Measurements from ENCODE around the gene FADS3. TPM values are rescaled to one million over a fixed set of nuclear protein-coding genes. Genes with fewer than 3 reads are reported as not detected.

FADS3 gene
- total RNA-seq, 5 donors from 2014 or later (not counting 1 experiment from before 2014, with no cell fraction given) = 6.5 to 17.1 (median 10.5) TPM

DNA sequence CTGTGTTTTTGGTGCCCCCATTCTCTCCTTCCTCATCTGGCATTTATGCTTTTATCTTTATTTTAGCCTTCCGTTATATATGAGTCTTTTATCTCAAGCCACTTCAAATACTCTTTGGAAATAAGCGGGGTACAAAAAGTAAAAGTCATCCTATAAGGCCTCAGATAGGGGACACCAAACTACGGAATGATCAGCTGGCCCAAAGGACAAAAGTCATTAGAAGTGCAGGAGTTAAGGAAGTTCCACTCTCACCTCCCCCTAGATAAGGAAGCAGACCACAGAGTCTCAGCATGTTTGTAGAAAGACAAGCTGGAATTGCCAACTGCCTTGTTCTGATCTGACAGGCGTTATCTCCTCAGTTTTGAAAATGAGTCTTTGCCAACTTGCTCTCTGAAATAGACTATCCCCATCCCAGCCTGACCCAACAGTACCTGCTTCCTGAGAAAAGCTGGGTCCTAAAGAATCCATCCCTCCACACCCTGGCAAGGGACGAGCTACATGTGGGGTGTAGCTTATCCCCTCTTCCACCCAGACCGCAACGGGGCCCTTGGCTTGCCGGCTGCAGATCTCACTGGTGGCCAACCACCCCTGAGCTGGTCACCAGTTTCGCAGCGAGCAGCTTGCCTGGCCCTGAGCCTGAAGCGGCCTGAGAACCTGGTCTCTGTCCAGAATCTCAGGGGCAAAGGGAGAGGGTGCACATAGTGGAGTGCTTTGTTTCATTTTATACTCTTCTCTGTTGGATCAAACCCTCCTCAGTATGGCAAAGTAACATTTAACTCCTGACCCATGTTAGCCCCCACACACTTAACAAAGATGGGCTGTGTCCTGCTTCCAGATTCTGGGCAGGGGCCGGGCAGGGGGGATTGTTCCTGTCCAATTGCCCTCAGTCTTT is 49.5 kb downstream of the FADS3 start:
- peaks cover 2 to 4% of the 10 kb centered on the region in 2 donors for H3K36me3 ChIP-seq (ENCODE audit: control insufficient read depth in 2 of 2, extremely low read depth in 1 of 2, insufficient read depth in 1 of 2, low read length in 1 of 2)
- no peak for DNase-seq
- no peak overlapping the region for H3K4me3 ChIP-seq (ENCODE audit: control insufficient read depth in 1 of 2, extremely low read depth in 1 of 2, low read length in 1 of 2)
- no peak for ATAC-seq (replicated peaks in 1 of 4)
- CTCF ChIA-PET = interaction anchor here in 1 of 2 donors (0.7 kb wide), 1 partner anchor 218 kb away, joined by 3 read pairs; no protein-coding TSS in a partner anchor
- Mint-ChIP-seq H3K27ac (no peak overlapping the region), H3K4me3 (no peak overlapping the region), H3K27me3 (no peaks in the 10 kb centered on the region), H3K36me3 (no peaks in the 10 kb centered on the region), H3K9me3 (no peaks in the 10 kb centered on the region), H3K4me1 (no peaks in the 10 kb centered on the region)
- no peaks in the 10 kb centered on the region for H3K4me1 ChIP-seq (ENCODE audit: control insufficient read depth in 1 of 2, extremely low read depth in 1 of 2, insufficient read depth in 2 of 2, low read length in 2 of 2)
- H3K9me3 ChIP-seq = no peaks in the 10 kb centered on the region
- H3K27ac ChIP-seq (ENCODE audit: low read length) = no peak overlapping the region
- 93% methylated on average over 2 of the region's 12 CpGs for WGBS (ENCODE audit: insufficient coverage)
- POLR2A ChIA-PET = no interaction called here
- peaks cover 0 to 7% of the 10 kb centered on the region in 2 experiments for H3K27me3 ChIP-seq (replicated peaks in 1 of 2; ENCODE audit: control insufficient read depth in 2 of 2, extremely low read depth in 1 of 2, insufficient read depth in 2 of 2, low read length in 1 of 2)

DNA sequence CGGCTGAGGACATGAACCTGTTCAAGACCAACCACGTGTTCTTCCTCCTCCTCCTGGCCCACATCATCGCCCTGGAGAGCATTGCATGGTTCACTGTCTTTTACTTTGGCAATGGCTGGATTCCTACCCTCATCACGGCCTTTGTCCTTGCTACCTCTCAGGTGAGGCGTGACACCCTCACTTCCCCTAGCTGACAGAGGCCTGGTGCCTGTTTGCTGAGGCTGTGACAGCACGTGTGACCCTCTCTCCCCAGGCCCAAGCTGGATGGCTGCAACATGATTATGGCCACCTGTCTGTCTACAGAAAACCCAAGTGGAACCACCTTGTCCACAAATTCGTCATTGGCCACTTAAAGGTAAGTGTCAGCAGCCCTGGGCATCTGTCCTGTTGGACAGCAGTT is 51.0 kb downstream of the FADS3 start:
- Mint-ChIP-seq H3K27ac (no peak overlapping the region), H3K4me1 (peaks cover 1 to 5% (median 5%) of the 10 kb centered on the region in 3 donors), H3K27me3 (no peaks in the 10 kb centered on the region), H3K4me3 (no peak overlapping the region), H3K36me3 (no peaks in the 10 kb centered on the region), H3K9me3 (no peaks in the 10 kb centered on the region)
- Histone ChIP-seq H3K9me3 (no peaks in the 10 kb centered on the region), H3K27ac (ENCODE audit: low read length) (no peak overlapping the region), H3K4me1 (ENCODE audit: control insufficient read depth in 1 of 2, extremely low read depth in 1 of 2, insufficient read depth in 2 of 2, low read length in 2 of 2) (peaks cover 0 to 3% of the 10 kb centered on the region in 2 experiments), H3K36me3 (ENCODE audit: control insufficient read depth in 2 of 2, extremely low read depth in 1 of 2, insufficient read depth in 1 of 2, low read length in 1 of 2) (peaks cover 2 to 4% of the 10 kb centered on the region in 2 donors), H3K4me3 (ENCODE audit: control insufficient read depth in 1 of 2, extremely low read depth in 1 of 2, low read length in 1 of 2) (no peak overlapping the region), H3K27me3 (replicated peaks in 1 of 2; ENCODE audit: control insufficient read depth in 2 of 2, extremely low read depth in 1 of 2, insufficient read depth in 2 of 2, low read length in 1 of 2) (peaks cover 0 to 10% of the 10 kb centered on the region in 2 experiments)
- DNase-seq (no peak), ATAC-seq (replicated peaks in 1 of 4) (no peak)
- ChIA-PET CTCF (no interaction called here), POLR2A (no interaction called here)
- WGBS (ENCODE audit: insufficient coverage) = 84% methylated on average over 7 of the region's 7 CpGs

DNA sequence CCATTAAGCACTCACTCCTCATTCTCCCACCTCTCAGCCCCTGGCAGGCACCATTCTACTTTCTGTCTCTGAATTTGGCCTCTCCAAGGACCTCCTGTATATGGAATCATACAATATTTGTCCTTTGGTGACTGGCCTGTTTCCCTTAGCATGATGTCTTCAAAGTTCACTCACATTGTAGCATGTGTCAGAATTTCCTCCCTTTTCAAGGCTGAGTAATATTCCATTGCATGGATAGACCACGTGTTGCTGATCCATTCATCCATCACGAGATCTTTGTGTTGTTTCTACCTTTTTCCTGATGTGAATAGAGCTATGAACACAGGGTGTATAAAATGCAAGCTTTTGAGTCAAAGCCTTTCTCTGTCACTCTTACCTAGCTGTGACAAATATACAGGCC is 51.6 kb downstream of the FADS3 start:
- H3K27ac Mint-ChIP-seq = no peak overlapping the region
- CTCF ChIA-PET = no interaction called here

DNA sequence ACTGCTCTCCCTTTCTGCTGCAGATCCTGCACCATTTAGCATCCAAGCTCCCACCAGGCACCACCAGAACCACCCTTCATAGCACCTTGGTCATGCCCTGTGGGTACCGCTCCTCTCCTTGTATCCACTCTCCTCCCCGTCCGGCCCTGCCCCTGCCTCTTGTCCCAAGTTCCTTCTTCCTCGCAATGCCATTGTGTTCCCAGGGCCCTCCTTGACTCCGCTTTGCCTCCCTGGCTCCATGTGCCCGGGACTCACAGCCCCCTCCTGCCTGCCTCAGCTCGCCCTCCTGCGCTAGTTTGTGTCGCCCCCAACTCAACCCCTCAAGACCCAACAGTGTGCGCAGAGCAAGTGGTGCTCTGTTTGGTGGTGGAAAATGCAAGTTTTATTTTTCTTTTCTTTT is 52.4 kb downstream of the FADS3 start:
- ChIA-PET CTCF (no interaction called here), POLR2A (no interaction called here)
- ATAC-seq (replicated peaks in 1 of 4) (no peak), DNase-seq (no peak)
- no peak overlapping the region for H3K4me3 Mint-ChIP-seq
- no peaks in the 10 kb centered on the region for H3K9me3 ChIP-seq
- H3K36me3 Mint-ChIP-seq = no peaks in the 10 kb centered on the region
- no peak overlapping the region for H3K4me3 ChIP-seq (ENCODE audit: control insufficient read depth in 1 of 2, extremely low read depth in 1 of 2, low read length in 1 of 2)
- H3K4me1 Mint-ChIP-seq = peaks cover 13 to 19% (median 17%) of the 10 kb centered on the region in 3 donors
- peaks cover 0 to 16% of the 10 kb centered on the region in 2 experiments for H3K27me3 ChIP-seq (replicated peaks in 1 of 2; ENCODE audit: control insufficient read depth in 2 of 2, extremely low read depth in 1 of 2, insufficient read depth in 2 of 2, low read length in 1 of 2)
- H3K27ac Mint-ChIP-seq = no peak overlapping the region
- H3K27ac ChIP-seq (ENCODE audit: low read length) = no peak overlapping the region
- H3K36me3 ChIP-seq (ENCODE audit: control insufficient read depth in 2 of 2, extremely low read depth in 1 of 2, insufficient read depth in 1 of 2, low read length in 1 of 2) = peaks cover 2 to 4% of the 10 kb centered on the region in 2 donors
- peaks cover 9 to 18% of the 10 kb centered on the region in 2 experiments for H3K4me1 ChIP-seq (ENCODE audit: control insufficient read depth in 1 of 2, extremely low read depth in 1 of 2, insufficient read depth in 2 of 2, low read length in 2 of 2)
- 100% methylated on average over 5 of the region's 10 CpGs for WGBS (ENCODE audit: insufficient coverage)
- H3K9me3 Mint-ChIP-seq = no peaks in the 10 kb centered on the region
- no peaks in the 10 kb centered on the region for H3K27me3 Mint-ChIP-seq

More for the DNA sequence above, 51.6 kb downstream of the FADS3 start:
- Mint-ChIP-seq H3K27me3 (no peaks in the 10 kb centered on the region), H3K9me3 (no peaks in the 10 kb centered on the region), H3K36me3 (no peaks in the 10 kb centered on the region), H3K4me1 (peaks cover 4 to 11% (median 9%) of the 10 kb centered on the region in 3 donors), H3K4me3 (no peak overlapping the region)
- ATAC-seq (replicated peaks in 1 of 4) (no peak), DNase-seq (no peak)
- Histone ChIP-seq H3K27me3 (replicated peaks in 1 of 2; ENCODE audit: control insufficient read depth in 2 of 2, extremely low read depth in 1 of 2, insufficient read depth in 2 of 2, low read length in 1 of 2) (peaks cover 0 to 10% of the 10 kb centered on the region in 2 experiments), H3K27ac (ENCODE audit: low read length) (no peak overlapping the region), H3K4me3 (ENCODE audit: control insufficient read depth in 1 of 2, extremely low read depth in 1 of 2, low read length in 1 of 2) (no peak overlapping the region), H3K36me3 (ENCODE audit: control insufficient read depth in 2 of 2, extremely low read depth in 1 of 2, insufficient read depth in 1 of 2, low read length in 1 of 2) (peaks cover 2 to 4% of the 10 kb centered on the region in 2 donors), H3K4me1 (ENCODE audit: control insufficient read depth in 1 of 2, extremely low read depth in 1 of 2, insufficient read depth in 2 of 2, low read length in 2 of 2) (peaks cover 3 to 10% of the 10 kb centered on the region in 2 experiments), H3K9me3 (no peaks in the 10 kb centered on the region)
- POLR2A ChIA-PET = no interaction called here
- WGBS (ENCODE audit: insufficient coverage) = 100% methylated on average over 1 of the region's 2 CpGs

DNA sequence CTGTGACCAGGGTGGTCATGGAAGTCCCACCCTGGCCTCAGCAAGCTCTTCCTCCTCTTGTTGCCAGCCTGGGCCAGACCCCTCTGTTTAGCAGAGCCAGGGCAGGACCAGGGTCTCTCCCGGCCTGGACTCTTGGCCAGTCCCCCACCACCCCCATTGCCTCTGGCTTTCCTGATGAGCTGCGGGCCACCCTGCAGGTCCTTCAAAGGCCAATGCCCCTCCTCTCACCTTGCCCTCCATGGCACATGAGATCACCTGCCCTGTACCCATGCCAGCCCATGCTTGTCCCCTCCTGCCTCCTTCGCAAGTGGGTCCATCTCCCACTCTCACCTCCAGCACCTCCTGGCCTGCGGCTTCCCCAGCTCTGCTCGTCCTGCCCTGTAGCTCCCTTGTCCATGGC is 52.8 kb downstream of the FADS3 start:
- no peaks in the 10 kb centered on the region for H3K36me3 Mint-ChIP-seq
- H3K4me3 ChIP-seq (ENCODE audit: control insufficient read depth in 1 of 2, extremely low read depth in 1 of 2, low read length in 1 of 2) = no peak overlapping the region
- no peaks in the 10 kb centered on the region for H3K9me3 ChIP-seq
- H3K4me1 Mint-ChIP-seq = peaks cover 17 to 24% (median 21%) of the 10 kb centered on the region in 3 donors
- POLR2A ChIA-PET = no interaction called here
- no peaks in the 10 kb centered on the region for H3K9me3 Mint-ChIP-seq
- DNase-seq (no peak), ATAC-seq (replicated peaks in 1 of 4) (no peak)
- CTCF ChIA-PET = no interaction called here
- no peaks in the 10 kb centered on the region for H3K27me3 Mint-ChIP-seq
- H3K27me3 ChIP-seq (replicated peaks in 1 of 2; ENCODE audit: control insufficient read depth in 2 of 2, extremely low read depth in 1 of 2, insufficient read depth in 2 of 2, low read length in 1 of 2) = peaks cover 0 to 18% of the 10 kb centered on the region in 2 experiments
- 97% methylated on average over 5 of the region's 5 CpGs for WGBS (ENCODE audit: insufficient coverage)
- H3K36me3 ChIP-seq (ENCODE audit: control insufficient read depth in 2 of 2, extremely low read depth in 1 of 2, insufficient read depth in 1 of 2, low read length in 1 of 2) = peaks cover 2 to 4% of the 10 kb centered on the region in 2 donors
- H3K27ac Mint-ChIP-seq = peak overlapping the region in 1 of 2 donors; percentile 20
- no peak overlapping the region for H3K27ac ChIP-seq (ENCODE audit: low read length)
- H3K4me1 ChIP-seq (ENCODE audit: control insufficient read depth in 1 of 2, extremely low read depth in 1 of 2, insufficient read depth in 2 of 2, low read length in 2 of 2) = peaks cover 9 to 22% of the 10 kb centered on the region in 2 experiments
- H3K4me3 Mint-ChIP-seq = no peak overlapping the region

DNA sequence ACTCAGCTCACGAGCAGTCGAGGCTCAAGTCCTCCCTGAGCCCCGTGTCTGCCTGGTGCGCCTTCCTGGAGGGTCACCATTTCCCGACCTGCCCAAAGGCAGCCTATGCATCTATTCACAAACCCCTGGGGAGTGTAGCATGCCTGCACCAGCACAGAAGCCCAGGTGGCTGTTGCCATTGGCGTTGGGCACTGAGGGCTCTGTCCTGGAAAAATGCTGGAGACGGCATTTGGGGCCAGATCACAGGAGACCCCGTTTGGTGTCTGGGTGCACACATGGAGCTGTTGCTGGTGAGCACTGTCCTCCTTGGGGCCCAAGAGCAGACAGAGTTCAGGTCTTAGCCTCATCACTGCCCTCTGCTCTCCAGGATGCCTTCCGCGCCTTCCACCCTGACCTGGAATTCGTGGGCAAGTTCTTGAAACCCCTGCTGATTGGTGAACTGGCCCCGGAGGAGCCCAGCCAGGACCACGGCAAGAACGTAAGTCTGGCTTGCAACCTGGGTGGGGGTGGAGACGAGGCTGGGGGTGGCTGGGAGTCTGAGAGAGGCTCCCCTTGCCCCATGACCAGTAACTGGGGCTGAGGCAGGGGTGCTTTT is 53.8 kb downstream of the FADS3 start:
- peaks cover 9 to 23% of the 10 kb centered on the region in 2 experiments for H3K4me1 ChIP-seq (ENCODE audit: control insufficient read depth in 1 of 2, extremely low read depth in 1 of 2, insufficient read depth in 2 of 2, low read length in 2 of 2)
- no peaks in the 10 kb centered on the region for H3K36me3 Mint-ChIP-seq
- ChIA-PET CTCF (no interaction called here), POLR2A (no interaction called here)
- H3K4me3 Mint-ChIP-seq = no peak overlapping the region
- peaks cover 0 to 2% of the 10 kb centered on the region in 2 donors for H3K27me3 Mint-ChIP-seq
- H3K9me3 Mint-ChIP-seq = no peaks in the 10 kb centered on the region
- WGBS (ENCODE audit: insufficient coverage) = 92% methylated on average over 8 of the region's 15 CpGs
- no peak overlapping the region for H3K27ac Mint-ChIP-seq
- peaks cover 19 to 33% (median 24%) of the 10 kb centered on the region in 3 donors for H3K4me1 Mint-ChIP-seq
- ATAC-seq (replicated peaks in 1 of 4) (no peak), DNase-seq (no peak)
- no peak overlapping the region for H3K27ac ChIP-seq (ENCODE audit: low read length)
- H3K9me3 ChIP-seq = no peaks in the 10 kb centered on the region
- H3K36me3 ChIP-seq (ENCODE audit: control insufficient read depth in 2 of 2, extremely low read depth in 1 of 2, insufficient read depth in 1 of 2, low read length in 1 of 2) = peaks cover 2 to 4% of the 10 kb centered on the region in 2 donors
- H3K4me3 ChIP-seq (ENCODE audit: control insufficient read depth in 1 of 2, extremely low read depth in 1 of 2, low read length in 1 of 2) = no peak overlapping the region
- H3K27me3 ChIP-seq (replicated peaks in 1 of 2; ENCODE audit: control insufficient read depth in 2 of 2, extremely low read depth in 1 of 2, insufficient read depth in 2 of 2, low read length in 1 of 2) = peaks cover 0 to 16% of the 10 kb centered on the region in 2 experiments
